ENCODE results near the gene NDE1.

The NDE1 gene

DNA sequence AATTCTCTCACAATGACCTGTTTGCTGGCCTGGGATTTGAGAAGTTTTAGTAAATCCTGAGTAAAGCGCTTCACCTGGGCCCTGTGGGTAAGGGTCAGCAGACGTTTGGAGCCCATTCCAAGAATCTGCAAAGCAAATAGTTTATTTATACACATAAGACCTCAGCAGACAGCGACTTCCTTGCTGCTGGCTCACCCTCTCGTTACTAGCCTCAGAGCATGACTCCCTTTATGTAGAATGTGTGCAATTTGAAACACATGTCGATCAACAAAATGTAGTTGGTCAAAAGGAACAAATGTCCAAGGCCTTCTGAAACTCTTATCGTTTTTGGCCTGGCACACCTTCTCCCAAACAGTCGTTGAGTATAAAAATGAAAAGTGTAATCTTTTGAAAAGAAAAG is 38.4 kb upstream of the NDE1 start:
- no peak for TF ChIP-seq GATA2 (IDR thresholded peaks at IDR 0.05; ENCODE audit: low read depth, low read length)
- no peak for TF ChIP-seq GATA3 (IDR thresholded peaks at IDR 0.05; ENCODE audit: low read depth, low read length)

DNA sequence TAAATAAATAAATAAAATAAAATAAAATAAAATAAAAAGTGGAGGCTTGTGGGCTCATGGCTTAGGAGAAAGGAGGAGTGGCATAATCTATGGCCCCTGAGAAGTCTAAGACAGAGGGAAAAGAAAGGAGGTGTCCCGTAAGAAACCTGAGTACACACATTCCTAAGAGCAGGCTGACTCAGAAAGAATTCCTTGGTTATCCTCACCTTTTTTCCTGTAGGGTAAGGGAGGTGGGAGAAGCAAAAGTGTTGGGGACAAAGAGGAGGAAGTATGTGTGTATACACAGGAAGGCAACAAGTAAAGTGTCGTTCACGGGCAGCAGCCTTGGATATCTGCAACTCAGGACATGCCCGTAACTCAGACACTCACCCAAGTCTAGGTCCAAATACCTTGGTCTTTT is 36.4 kb upstream of the NDE1 start:
- TF ChIP-seq GATA3 (IDR thresholded peaks at IDR 0.05; ENCODE audit: low read depth, low read length) (no peak), GATA2 (IDR thresholded peaks at IDR 0.05; ENCODE audit: low read depth, low read length) (no peak)

GRCh38 chr16:15616012-15616411 is 34.0 kb upstream of the NDE1 start:
- TF ChIP-seq GATA2 (IDR thresholded peaks at IDR 0.05; ENCODE audit: low read depth, low read length) (no peak), GATA3 (IDR thresholded peaks at IDR 0.05; ENCODE audit: low read depth, low read length) (no peak)

DNA sequence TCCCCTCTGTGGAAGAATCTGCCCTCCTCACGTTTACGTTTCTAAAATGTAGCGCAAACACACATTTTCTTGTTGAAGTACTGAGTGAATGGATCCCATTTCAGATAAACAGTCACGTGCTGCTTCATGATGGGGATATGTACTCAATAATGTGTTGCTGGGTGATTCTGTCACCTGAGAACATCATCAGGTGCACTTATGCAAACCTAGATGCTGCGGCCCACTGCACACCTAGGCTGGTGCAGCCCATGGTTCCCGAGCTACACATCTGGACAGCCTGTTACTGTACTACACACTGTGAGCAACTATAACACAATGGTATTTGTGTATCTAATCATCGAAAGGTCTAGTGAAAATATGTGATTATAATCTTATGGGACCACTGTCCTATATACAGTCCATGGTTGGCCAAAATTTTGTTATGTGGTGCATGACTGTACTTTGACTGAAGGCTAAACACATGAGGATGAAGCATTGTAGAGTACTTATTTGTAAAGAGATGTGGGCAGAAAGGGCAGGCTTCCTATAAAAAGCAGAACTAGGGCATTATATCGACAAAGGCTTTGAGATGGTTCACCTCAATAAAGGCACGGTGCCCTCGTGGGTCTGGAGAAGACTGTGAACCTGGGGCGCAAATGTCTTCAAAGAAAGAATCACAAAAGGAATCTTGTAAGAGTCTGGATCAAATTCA is 33.4 kb upstream of the NDE1 start:
- TF ChIP-seq GATA2 (IDR thresholded peaks at IDR 0.05; ENCODE audit: low read depth, low read length) (no peak), GATA3 (IDR thresholded peaks at IDR 0.05; ENCODE audit: low read depth, low read length) (no peak)

GRCh38 chr16:15617901-15618300 is 32.1 kb upstream of the NDE1 start:
- TF ChIP-seq GATA3 (IDR thresholded peaks at IDR 0.05; ENCODE audit: low read depth, low read length) (no peak), GATA2 (IDR thresholded peaks at IDR 0.05; ENCODE audit: low read depth, low read length) (no peak)

GRCh38 chr16:15618392-15618791 is 31.7 kb upstream of the NDE1 start:
- no peak for TF ChIP-seq GATA2 (IDR thresholded peaks at IDR 0.05; ENCODE audit: low read depth, low read length)
- TF ChIP-seq GATA3 (IDR thresholded peaks at IDR 0.05; ENCODE audit: low read depth, low read length) = no peak

- TF ChIP-seq GATA2 (IDR thresholded peaks at IDR 0.05; ENCODE audit: low read depth, low read length) (no peak), GATA3 (IDR thresholded peaks at IDR 0.05; ENCODE audit: low read depth, low read length) (no peak)
Observed at GRCh38 chr16:15620611-15621195, 29.3 kb upstream of the NDE1 start.

DNA sequence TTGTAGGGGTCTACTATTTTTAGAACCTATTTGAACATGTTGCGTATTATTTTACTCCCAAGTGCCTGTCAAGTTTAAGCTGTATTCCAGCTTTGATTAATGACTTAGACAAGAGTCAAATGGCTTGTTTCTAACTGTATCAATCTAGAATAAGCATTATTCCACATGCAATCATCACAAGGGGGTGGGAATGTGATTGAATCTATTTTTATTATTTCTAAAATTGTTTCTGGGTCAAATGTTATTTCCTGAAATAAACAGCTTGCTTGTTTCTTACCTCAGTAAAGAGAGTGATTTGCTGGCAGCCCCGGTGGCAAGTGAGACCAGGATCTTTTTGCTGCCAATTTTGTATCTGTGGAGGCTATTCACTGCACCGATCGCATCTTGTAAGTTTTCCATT is 28.6 kb upstream of the NDE1 start:
- no peak for TF ChIP-seq GATA3 (IDR thresholded peaks at IDR 0.05; ENCODE audit: low read depth, low read length)
- no peak for TF ChIP-seq GATA2 (IDR thresholded peaks at IDR 0.05; ENCODE audit: low read depth, low read length)

DNA sequence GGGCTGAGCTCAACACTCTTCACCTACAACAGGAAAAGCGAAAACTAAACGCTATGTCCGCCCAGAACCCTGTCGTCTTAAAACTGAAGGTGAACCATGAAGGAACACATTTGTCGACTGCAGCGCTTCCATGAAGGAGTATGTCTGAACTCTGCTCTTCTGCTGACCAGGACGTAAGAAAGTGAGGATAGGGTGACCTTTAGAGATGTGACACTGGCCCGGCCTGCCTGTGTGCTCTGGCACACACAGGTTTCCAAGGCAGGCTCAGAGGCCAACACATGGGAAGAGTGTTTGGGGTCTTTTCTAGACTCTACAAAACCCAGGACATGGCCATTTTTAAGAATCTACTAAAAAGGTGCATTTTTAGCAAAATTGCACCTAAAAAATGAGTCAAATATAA is 28.2 kb upstream of the NDE1 start:
- TF ChIP-seq GATA2 (IDR thresholded peaks at IDR 0.05; ENCODE audit: low read depth, low read length) = no peak

DNA sequence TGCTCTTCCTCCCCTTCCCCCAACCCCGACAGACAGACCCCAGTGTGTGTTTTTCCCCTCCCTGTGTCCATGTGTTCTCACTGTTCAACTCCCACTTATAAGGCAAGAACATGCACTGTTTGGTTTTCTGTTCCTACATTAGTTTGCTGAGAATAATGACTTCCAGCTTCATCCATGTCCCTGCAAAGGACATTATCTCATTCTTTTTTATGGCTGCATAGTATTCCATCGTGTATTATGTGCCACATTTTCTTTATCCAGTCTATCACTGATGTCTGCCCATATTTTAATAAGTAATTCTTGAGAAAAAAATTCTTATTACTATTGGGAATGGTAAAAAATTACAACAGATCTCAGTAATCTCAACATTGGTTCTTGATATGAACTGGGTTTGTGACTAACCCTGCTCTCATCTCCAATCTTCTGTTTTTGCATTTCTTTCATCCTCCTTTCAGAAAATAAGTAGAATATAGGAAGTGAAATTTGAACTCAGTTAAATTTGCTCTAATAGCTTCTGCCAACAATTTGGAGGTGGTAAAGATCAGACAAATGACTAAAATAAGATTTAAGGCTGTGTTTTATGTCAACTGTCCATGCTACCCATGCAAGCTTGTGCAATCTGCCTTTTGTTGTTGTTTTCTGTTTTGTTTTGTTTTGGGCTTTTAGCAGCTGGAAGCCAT is 18.2 kb upstream of the NDE1 start:
- TF ChIP-seq GATA3 (IDR thresholded peaks at IDR 0.05; ENCODE audit: low read depth, low read length) (no peak), GATA2 (IDR thresholded peaks at IDR 0.05; ENCODE audit: low read depth, low read length) (no peak)

DNA sequence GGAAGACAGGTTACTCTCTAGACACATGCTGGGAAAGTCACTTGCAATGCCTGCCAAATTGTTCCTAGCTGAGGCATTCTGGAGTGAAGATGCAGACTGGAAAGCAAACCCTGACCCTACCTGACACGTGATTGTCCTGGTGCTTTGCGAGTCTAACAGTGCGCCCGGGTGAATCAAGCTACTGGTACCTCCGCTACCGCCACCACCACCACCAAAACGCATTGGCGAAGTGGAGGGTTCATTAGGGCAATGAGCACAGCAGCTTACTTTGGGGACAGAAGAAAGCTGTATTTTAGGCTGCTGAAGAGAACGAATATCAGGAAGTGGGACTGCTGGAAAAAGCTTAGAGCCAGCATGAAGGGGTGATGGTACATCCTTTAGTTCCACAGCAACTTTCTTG is 14.1 kb upstream of the NDE1 start:
- TF ChIP-seq GATA3 (IDR thresholded peaks at IDR 0.05; ENCODE audit: low read depth, low read length) = no peak
- TF ChIP-seq GATA2 (IDR thresholded peaks at IDR 0.05; ENCODE audit: low read depth, low read length) = no peak

DNA sequence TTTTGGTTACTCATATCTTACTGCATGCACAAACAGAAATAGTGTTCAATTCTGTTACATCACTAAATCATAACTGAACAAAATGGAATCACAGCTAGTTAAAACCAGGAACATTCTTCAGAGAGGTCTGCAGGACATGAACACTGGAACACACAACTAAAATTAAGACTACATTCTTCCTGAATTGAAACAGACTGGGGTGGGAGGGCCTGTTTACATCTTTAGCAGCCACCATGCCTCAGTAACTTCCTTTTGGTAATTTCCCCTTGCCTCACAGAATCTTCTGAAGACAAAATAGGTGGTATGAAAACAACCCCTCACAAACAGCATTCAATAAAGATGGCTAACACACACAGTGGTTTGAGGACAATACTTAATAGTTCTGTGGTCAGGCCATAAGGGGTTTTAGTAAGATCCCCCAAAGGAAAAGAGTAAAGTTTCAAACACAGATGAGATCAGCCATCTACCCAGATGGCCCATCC is 13.6 kb upstream of the NDE1 start:
- TF ChIP-seq GATA2 (IDR thresholded peaks at IDR 0.05; ENCODE audit: low read depth, low read length) = no peak
- TF ChIP-seq GATA3 (IDR thresholded peaks at IDR 0.05; ENCODE audit: low read depth, low read length) = no peak

- TF ChIP-seq GATA2 (IDR thresholded peaks at IDR 0.05; ENCODE audit: low read depth, low read length) (no peak), GATA3 (IDR thresholded peaks at IDR 0.05; ENCODE audit: low read depth, low read length) (no peak)
Observed at GRCh38 chr16:15639061-15639568, 10.9 kb upstream of the NDE1 start.

DNA sequence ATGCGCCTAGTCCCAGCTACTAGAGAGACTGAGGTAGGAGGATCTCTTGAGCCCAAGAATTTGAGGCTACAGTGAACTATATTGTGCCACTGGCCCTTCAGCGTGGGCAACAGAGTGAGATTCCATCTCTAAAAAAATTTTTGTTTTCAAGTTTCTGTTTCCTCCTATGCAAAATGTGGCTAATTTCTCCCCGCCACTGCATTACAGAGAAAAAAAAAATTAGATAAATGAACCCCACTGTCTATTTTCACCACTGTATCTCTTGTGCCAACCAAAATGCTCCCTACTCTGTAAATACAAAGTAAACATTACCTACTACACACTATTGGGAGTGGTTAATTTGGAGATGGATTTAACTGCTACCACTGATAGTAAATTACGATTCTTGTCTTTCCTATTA is 9.1 kb upstream of the NDE1 start:
- TF ChIP-seq GATA2 (IDR thresholded peaks at IDR 0.05; ENCODE audit: low read depth, low read length) (no peak), GATA3 (IDR thresholded peaks at IDR 0.05; ENCODE audit: low read depth, low read length) (no peak)
